Trophoblast cell (in vitro differentiated cells and primary cell): Measurements from ENCODE around the gene ADNP2.

Experiments used
- DNase-seq, 2 donors: peaks; one replicate each; pipeline ENCODE4 v3.0.0-alpha.2; 2016
- H2AFZ ChIP-seq: 2 replicates; pipeline ENCODE4 v1.6.1; 2013; ENCODE audit warnings: low read length, moderate library complexity, mild to moderate bottlenecking; ENCODE audit not compliant: insufficient read depth, poor library complexity
- H2AK5ac ChIP-seq: 2 replicates; pipeline ENCODE4 v1.6.1; 2013; ENCODE audit warnings: mild to moderate bottlenecking, low read length
- H2BK120ac ChIP-seq: 2 replicates; pipeline ENCODE4 v1.6.1; 2013; ENCODE audit warnings: low read length, mild to moderate bottlenecking, moderate library complexity; ENCODE audit not compliant: insufficient read depth, poor library complexity
- H2BK12ac ChIP-seq: 2 replicates; pipeline ENCODE4 v1.6.1; 2013; ENCODE audit warnings: mild to moderate bottlenecking, low read length, moderate library complexity
- H2BK5ac ChIP-seq: 2 replicates; pipeline ENCODE4 v1.6.1; 2013; ENCODE audit warnings: low read length, low read depth, moderate library complexity, mild to moderate bottlenecking; ENCODE audit not compliant: poor library complexity
- H3K14ac ChIP-seq: 2 replicates; pipeline ENCODE4 v1.6.1; 2013; ENCODE audit warnings: mild to moderate bottlenecking, low read length
- H3K18ac ChIP-seq: 2 replicates; pipeline ENCODE4 v1.6.1; 2013; ENCODE audit warnings: mild to moderate bottlenecking, low read length
- H3K23ac ChIP-seq: 2 replicates; pipeline ENCODE4 v1.6.1; 2013; ENCODE audit warnings: low read length
- H3K27ac ChIP-seq: 2 replicates; pipeline ENCODE4 v1.5.1; 2013; ENCODE audit warnings: low read depth, mild to moderate bottlenecking, inconsistent platforms, low read length, moderate library complexity
- H3K27me3 ChIP-seq: 2 replicates; pipeline ENCODE4 v1.6.1; 2013; ENCODE audit warnings: inconsistent platforms, mild to moderate bottlenecking, low read length, moderate library complexity; ENCODE audit not compliant: insufficient read depth
- H3K36me3 ChIP-seq, 2 experiments: 1 replicate in 1 of 2; 2 replicates in 1 of 2; pipeline ENCODE4 v1.6.1; 2013; ENCODE audit warnings: low read length in 2 of 2, mild to moderate bottlenecking in 2 of 2, moderate library complexity in 1 of 2; ENCODE audit not compliant: insufficient read depth in 2 of 2, control insufficient read depth in 1 of 2
- H3K4ac ChIP-seq: 2 replicates; pipeline ENCODE4 v1.6.1; 2013; ENCODE audit warnings: low read depth, mild to moderate bottlenecking, low read length, moderate library complexity
- H3K4me1 ChIP-seq, 2 experiments: 1 replicate in 1 of 2; 2 replicates in 1 of 2; pipeline ENCODE4 v1.6.1; 2013; ENCODE audit warnings: low read length in 2 of 2, mild to moderate bottlenecking in 2 of 2, moderate library complexity in 1 of 2; ENCODE audit not compliant: insufficient read depth in 2 of 2, control insufficient read depth in 1 of 2
- H3K4me2 ChIP-seq: 2 replicates; pipeline ENCODE4 v1.6.1; 2013; ENCODE audit warnings: inconsistent platforms, mild to moderate bottlenecking, low read length, moderate library complexity
- H3K4me3 ChIP-seq: 2 replicates; pipeline ENCODE4 v1.5.1; 2013; ENCODE audit warnings: mild to moderate bottlenecking, low read depth, low read length, inconsistent platforms
- H3K79me1 ChIP-seq: one replicate; pipeline ENCODE4 v1.6.1; 2013; ENCODE audit warnings: low read length
- H3K79me2 ChIP-seq: 2 replicates; pipeline ENCODE4 v1.6.1; 2013; ENCODE audit warnings: low read length, mild to moderate bottlenecking; ENCODE audit not compliant: control insufficient read depth, insufficient read depth, poor library complexity
- H3K9ac ChIP-seq: 2 replicates; pipeline ENCODE4 v1.6.1; 2013; ENCODE audit warnings: mild to moderate bottlenecking, low read length
- H3K9me3 ChIP-seq: 2 replicates; pipeline ENCODE4 v1.6.1; 2013; ENCODE audit warnings: low read depth, mild to moderate bottlenecking, control low read depth, inconsistent platforms, low read length; ENCODE audit not compliant: insufficient read depth
- H4K12ac ChIP-seq: 2 replicates; pipeline ENCODE4 v1.6.1; 2013; ENCODE audit warnings: low read depth, mild to moderate bottlenecking, low read length, moderate library complexity
- H4K8ac ChIP-seq: 2 replicates; pipeline ENCODE4 v1.6.1; 2013; ENCODE audit warnings: low read depth, mild to moderate bottlenecking, low read length, moderate library complexity
- H4K91ac ChIP-seq: one replicate; pipeline ENCODE4 v1.6.1; 2013; ENCODE audit warnings: low read depth, mild to moderate bottlenecking, low read length, moderate library complexity
- WGBS: extraction: QIAGEN DNeasy Blood & Tissue Kit; methylation state at CpG from one replicate; pipeline ENCODE4 v1.1.7; 2013; ENCODE audit warnings: missing lambda C conversion rate; ENCODE audit not compliant: insufficient read length, insufficient coverage; ENCODE audit errors: extremely low coverage; 5-methylcytosine and 5-hydroxymethylcytosine counted together

The ADNP2 gene

DNA sequence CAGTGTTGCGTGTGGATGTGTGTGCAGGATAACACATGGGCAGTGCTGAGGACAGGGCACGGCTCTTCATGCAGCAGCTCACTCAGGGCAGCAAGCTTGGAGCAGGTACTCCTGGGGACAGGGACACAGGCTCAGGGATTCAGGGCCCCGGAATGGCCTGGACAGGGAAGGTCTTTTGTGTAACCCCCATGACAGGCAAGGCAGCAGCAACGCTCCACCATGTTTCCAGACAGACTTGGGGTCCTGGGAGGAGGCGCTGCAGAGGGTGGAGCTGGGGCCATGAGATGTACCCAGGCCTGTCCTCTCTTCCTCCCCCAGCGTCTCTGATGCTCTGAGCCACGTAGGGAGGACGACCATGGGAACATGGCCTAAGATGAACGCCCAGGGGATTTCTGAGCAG, 58.3 kb downstream of the ADNP2 start:
- no peaks in the 10 kb centered on the region for H3K79me1 ChIP-seq
- no CpG with 5 or more reads among the region's 9 CpGs for WGBS
- no peak overlapping the region for H3K27ac ChIP-seq
- H3K36me3 ChIP-seq: peaks cover 0 to 4% of the 10 kb centered on the region in 2 experiments
- H3K4ac ChIP-seq: no peak overlapping the region
- H3K9ac ChIP-seq: no peak overlapping the region
- no peak overlapping the region for H3K18ac ChIP-seq
- H3K4me3 ChIP-seq: no peak overlapping the region
- H2BK120ac ChIP-seq: no peak overlapping the region
- H3K23ac ChIP-seq: no peak overlapping the region
- DNase-seq: no peak
- H4K12ac ChIP-seq: no peak overlapping the region
- H3K27me3 ChIP-seq: no peaks in the 10 kb centered on the region
- H3K4me2 ChIP-seq: no peak overlapping the region
- no peak overlapping the region for H3K14ac ChIP-seq
- peaks cover 22% of the 10 kb centered on the region for H3K9me3 ChIP-seq
- H4K8ac ChIP-seq: no peak overlapping the region
- H2AK5ac ChIP-seq: no peak overlapping the region
- H2BK12ac ChIP-seq: no peak overlapping the region
- no peak overlapping the region for H4K91ac ChIP-seq
- H3K79me2 ChIP-seq: no peaks in the 10 kb centered on the region
- H2AFZ ChIP-seq: no peak overlapping the region
- H2BK5ac ChIP-seq: no peak overlapping the region
- H3K4me1 ChIP-seq: no peaks in the 10 kb centered on the region

DNA sequence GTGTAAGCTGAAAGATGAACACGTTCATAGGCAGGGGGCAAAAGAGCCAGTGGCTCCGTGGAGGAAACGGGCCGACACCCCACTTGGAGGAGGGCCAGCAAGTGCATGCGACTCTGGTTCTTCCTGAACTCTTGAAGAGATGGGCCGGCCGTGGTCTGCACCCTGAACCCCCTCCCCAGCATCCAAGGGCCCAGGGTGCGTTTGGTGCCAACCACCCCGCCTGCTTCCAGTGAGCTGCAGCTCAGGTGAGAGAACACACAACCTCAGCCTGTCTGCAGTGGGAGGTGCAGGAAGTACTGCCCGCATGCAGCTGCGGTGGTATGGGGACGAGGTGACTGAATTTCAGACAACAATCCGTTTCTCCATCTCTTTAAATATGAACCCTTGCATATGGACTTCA, 58.9 kb downstream of the ADNP2 start:
- Histone ChIP-seq H3K18ac (no peak overlapping the region), H3K14ac (no peak overlapping the region), H3K9me3 (peaks cover 19% of the 10 kb centered on the region), H3K27ac (no peak overlapping the region), H3K9ac (no peak overlapping the region), H2AFZ (no peak overlapping the region), H4K12ac (no peak overlapping the region), H4K91ac (no peak overlapping the region), H3K4me2 (no peak overlapping the region), H4K8ac (no peak overlapping the region), H2BK5ac (no peak overlapping the region), H3K36me3 (peaks cover 0 to 3% of the 10 kb centered on the region in 2 experiments), H2BK12ac (no peak overlapping the region), H2BK120ac (no peak overlapping the region), H3K4me3 (no peak overlapping the region), H3K23ac (no peak overlapping the region), H3K4ac (no peak overlapping the region), H3K27me3 (no peaks in the 10 kb centered on the region), H3K79me2 (no peaks in the 10 kb centered on the region), H3K4me1 (no peaks in the 10 kb centered on the region), H2AK5ac (no peak overlapping the region), H3K79me1 (no peaks in the 10 kb centered on the region)
- WGBS: no CpG with 5 or more reads among the region's 13 CpGs
- DNase-seq: peak in 1 of 2 donors; percentile 22

DNA sequence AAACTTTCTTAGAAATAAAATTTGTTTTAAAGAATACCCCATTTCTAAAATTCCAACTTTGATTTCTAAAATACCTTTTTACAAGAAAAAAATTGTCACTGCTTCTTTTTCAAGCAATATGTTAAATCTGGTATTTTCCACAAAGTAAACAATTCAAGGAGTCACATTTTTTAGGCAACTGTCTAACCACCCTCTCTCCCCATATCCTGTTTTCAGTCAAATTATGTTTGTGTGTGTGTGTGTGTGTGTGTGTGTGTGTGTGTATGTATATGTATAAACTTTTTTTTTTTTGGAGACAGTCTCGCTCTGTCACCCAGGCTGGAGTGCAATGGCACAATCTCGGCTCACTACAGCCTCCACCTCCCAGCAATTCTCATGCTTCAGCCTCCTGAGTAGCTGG, 59.3 kb downstream of the ADNP2 start:
- no peak overlapping the region for H4K91ac ChIP-seq
- H3K14ac ChIP-seq: no peak overlapping the region
- no peak overlapping the region for H3K4me2 ChIP-seq
- no peak overlapping the region for H3K18ac ChIP-seq
- H2AK5ac ChIP-seq: no peak overlapping the region
- peaks cover 0 to 1% of the 10 kb centered on the region in 2 experiments for H3K36me3 ChIP-seq
- no peak overlapping the region for H3K4me3 ChIP-seq
- peaks cover 15% of the 10 kb centered on the region for H3K9me3 ChIP-seq
- no CpG with 5 or more reads among the region's 2 CpGs for WGBS
- H3K4me1 ChIP-seq: no peaks in the 10 kb centered on the region
- H2BK120ac ChIP-seq: no peak overlapping the region
- no peak overlapping the region for H3K9ac ChIP-seq
- H2AFZ ChIP-seq: no peak overlapping the region
- H3K27ac ChIP-seq: no peak overlapping the region
- no peak overlapping the region for H3K4ac ChIP-seq
- no peaks in the 10 kb centered on the region for H3K79me2 ChIP-seq
- no peak overlapping the region for H3K23ac ChIP-seq
- no peak for DNase-seq
- no peaks in the 10 kb centered on the region for H3K27me3 ChIP-seq
- H3K79me1 ChIP-seq: no peaks in the 10 kb centered on the region
- no peak overlapping the region for H4K8ac ChIP-seq
- H2BK5ac ChIP-seq: no peak overlapping the region
- no peak overlapping the region for H2BK12ac ChIP-seq
- no peak overlapping the region for H4K12ac ChIP-seq

DNA sequence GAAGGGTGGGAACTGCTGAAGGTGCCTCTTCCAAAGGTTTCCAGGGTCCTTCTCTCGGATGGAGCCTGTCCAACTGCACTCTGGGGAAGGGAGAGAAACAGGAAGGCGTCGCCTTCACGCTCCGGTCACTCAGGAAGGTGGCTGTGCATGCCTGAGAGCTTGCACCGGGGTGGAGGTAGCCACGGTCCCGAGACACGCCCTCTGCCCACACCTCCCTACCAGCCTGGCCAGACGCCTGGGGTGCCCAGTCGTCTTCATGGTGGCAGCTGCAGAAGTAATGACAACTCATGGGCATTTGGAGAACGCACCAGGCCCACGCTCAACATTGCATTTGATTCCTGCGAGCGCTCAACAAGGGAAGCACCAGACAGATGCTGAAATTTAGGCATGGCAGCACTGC, 59.9 kb downstream of the ADNP2 start:
- Histone ChIP-seq H3K9ac (no peak overlapping the region), H3K23ac (no peak overlapping the region), H4K91ac (no peak overlapping the region), H4K12ac (no peak overlapping the region), H3K9me3 (peaks cover 10% of the 10 kb centered on the region), H3K36me3 (no peaks in the 10 kb centered on the region), H3K27ac (no peak overlapping the region), H4K8ac (no peak overlapping the region), H3K79me2 (no peaks in the 10 kb centered on the region), H2AK5ac (no peak overlapping the region), H3K4ac (no peak overlapping the region), H2AFZ (no peak overlapping the region), H3K18ac (no peak overlapping the region), H2BK5ac (no peak overlapping the region), H3K4me3 (no peak overlapping the region), H3K14ac (no peak overlapping the region), H2BK12ac (no peak overlapping the region), H3K4me1 (no peaks in the 10 kb centered on the region), H3K4me2 (no peak overlapping the region), H3K27me3 (no peaks in the 10 kb centered on the region), H2BK120ac (no peak overlapping the region), H3K79me1 (no peaks in the 10 kb centered on the region)
- WGBS: no CpG with 5 or more reads among the region's 15 CpGs
- DNase-seq: no peak
